HG02798 (cell line): ENCODE results near the gene DMD.

Source experiments
- ATAC-seq: cut with Tn5 transposase; IDR thresholded peaks from one replicate; pipeline ENCODE4 v1.9.1; 2021; ENCODE audit warnings: mild to moderate bottlenecking; ENCODE audit not compliant: unreplicated experiment, poor library complexity

The DMD gene

GRCh38 chrX:31670245-31670644, 1541.1 kb downstream of the DMD start:
- ATAC-seq, result no peak

GRCh38 chrX:31665454-31665853, 1545.9 kb downstream of the DMD start:
- ATAC-seq, result no peak

GRCh38 chrX:31663172-31663571, 1548.2 kb downstream of the DMD start:
- ATAC-seq, result no peak

- no peak for ATAC-seq
Observed at GRCh38 chrX:31661280-31661810, 1550.0 kb downstream of the DMD start.

GRCh38 chrX:31658360-31658759, 1553.0 kb downstream of the DMD start:
- no peak for ATAC-seq

GRCh38 chrX:31656013-31656412, 1555.3 kb downstream of the DMD start:
- no peak for ATAC-seq

- ATAC-seq, result no peak
Observed at GRCh38 chrX:31653422-31653821, 1557.9 kb downstream of the DMD start.

- peak; percentile 40 for ATAC-seq
Observed at GRCh38 chrX:31652650-31653049, 1558.7 kb downstream of the DMD start.

- ATAC-seq, result no peak
Observed at GRCh38 chrX:31649201-31649600, 1562.1 kb downstream of the DMD start.

- no peak for ATAC-seq
Observed at GRCh38 chrX:31633349-31633748, 1578.0 kb downstream of the DMD start.

- no peak for ATAC-seq
Observed at GRCh38 chrX:31629195-31629594, 1582.2 kb downstream of the DMD start.

GRCh38 chrX:31609130-31609529, 1602.2 kb downstream of the DMD start:
- no peak for ATAC-seq

GRCh38 chrX:31608638-31609037, 1602.7 kb downstream of the DMD start:
- no peak for ATAC-seq

GRCh38 chrX:31606771-31607170, 1604.6 kb downstream of the DMD start:
- no peak for ATAC-seq

GRCh38 chrX:31604629-31605221, 1606.6 kb downstream of the DMD start:
- peak; percentile 79 for ATAC-seq

- ATAC-seq, result no peak
Observed at GRCh38 chrX:31603411-31604120, 1607.8 kb downstream of the DMD start.

GRCh38 chrX:31600823-31601222, 1610.5 kb downstream of the DMD start:
- no peak for ATAC-seq

GRCh38 chrX:31593353-31593752, 1618.0 kb downstream of the DMD start:
- no peak for ATAC-seq

- ATAC-seq, result no peak
Observed at GRCh38 chrX:31591355-31591754, 1620.0 kb downstream of the DMD start.

- no peak for ATAC-seq
Observed at GRCh38 chrX:31590581-31591114, 1620.7 kb downstream of the DMD start.

GRCh38 chrX:31589503-31589902, 1621.8 kb downstream of the DMD start:
- ATAC-seq, result no peak

- no peak for ATAC-seq
Observed at GRCh38 chrX:31588355-31588754, 1623.0 kb downstream of the DMD start.
